ENCODE measurements around the gene SH3PXD2A. TPM values are rescaled to one million over a fixed set of nuclear protein-coding genes. Genes with fewer than 3 reads are reported as not detected.
A peak's percentile ranks its signal among the peaks of the same experiment; 100 is the strongest.

Gene SH3PXD2A
- total RNA-seq, 1 experiment from 2014 or later = 6.3 TPM

DNA sequence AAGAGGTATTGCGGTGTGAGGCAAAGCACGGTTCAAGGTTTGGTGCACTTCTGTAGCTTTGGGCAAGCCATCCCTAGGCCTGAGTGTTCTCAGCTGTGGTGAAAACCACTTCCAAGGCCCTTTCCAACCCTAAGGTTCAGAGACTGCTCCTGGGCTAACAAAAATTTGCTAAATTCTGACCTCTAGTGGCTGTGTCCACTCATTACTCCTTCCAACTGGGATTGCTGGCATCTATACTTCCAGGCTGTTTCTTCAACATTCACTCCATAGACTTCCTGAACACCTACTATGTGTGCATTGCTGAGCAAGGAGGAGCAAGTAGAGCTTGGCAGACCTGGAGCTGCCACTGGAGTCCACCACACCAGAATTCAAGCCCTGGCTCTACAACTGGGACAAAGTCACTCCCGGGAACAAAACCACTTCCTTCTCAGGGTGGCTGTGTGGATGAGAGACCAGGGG lies 29.3 kb upstream of the SH3PXD2A start:
- TF ChIP-seq, protein P1, sequence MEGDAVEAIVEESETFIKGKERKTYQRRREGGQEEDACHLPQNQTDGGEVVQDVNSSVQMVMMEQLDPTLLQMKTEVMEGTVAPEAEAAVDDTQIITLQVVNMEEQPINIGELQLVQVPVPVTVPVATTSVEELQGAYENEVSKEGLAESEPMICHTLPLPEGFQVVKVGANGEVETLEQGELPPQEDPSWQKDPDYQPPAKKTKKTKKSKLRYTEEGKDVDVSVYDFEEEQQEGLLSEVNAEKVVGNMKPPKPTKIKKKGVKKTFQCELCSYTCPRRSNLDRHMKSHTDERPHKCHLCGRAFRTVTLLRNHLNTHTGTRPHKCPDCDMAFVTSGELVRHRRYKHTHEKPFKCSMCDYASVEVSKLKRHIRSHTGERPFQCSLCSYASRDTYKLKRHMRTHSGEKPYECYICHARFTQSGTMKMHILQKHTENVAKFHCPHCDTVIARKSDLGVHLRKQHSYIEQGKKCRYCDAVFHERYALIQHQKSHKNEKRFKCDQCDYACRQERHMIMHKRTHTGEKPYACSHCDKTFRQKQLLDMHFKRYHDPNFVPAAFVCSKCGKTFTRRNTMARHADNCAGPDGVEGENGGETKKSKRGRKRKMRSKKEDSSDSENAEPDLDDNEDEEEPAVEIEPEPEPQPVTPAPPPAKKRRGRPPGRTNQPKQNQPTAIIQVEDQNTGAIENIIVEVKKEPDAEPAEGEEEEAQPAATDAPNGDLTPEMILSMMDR (IDR thresholded peaks at IDR 0.05; ENCODE audit: insufficient read depth in 1 of 2, low read depth in 1 of 2, low read length in 1 of 2, severe bottlenecking in 1 of 2, unreplicated experiment in 1 of 2) = peak; percentile 72 to 74
- Histone ChIP-seq H3K4me3 (ENCODE audit: low read depth, low read length) (no peak overlapping the region), H3K27me3 (replicated peaks; ENCODE audit: control insufficient read depth, insufficient read depth, low read length) (no peaks in the 10 kb centered on the region), H3K36me3 (ENCODE audit: control insufficient read depth, insufficient read depth, low read length) (0 out of 2 replicates have a peak, but pooled peaks cover 3% of the 10 kb centered on the region), H3K4me1 (peaks cover 11% of the 10 kb centered on the region), H3K9me3 (no peaks in the 10 kb centered on the region)
- Mint-ChIP-seq H3K4me1 (ENCODE audit: low read depth, unreplicated experiment) (peaks cover 15% of the 10 kb centered on the region), H3K27me3 (ENCODE audit: insufficient read depth, unreplicated experiment) (no peaks in the 10 kb centered on the region), H3K36me3 (ENCODE audit: insufficient read depth, unreplicated experiment) (peaks cover 7% of the 10 kb centered on the region), H3K9me3 (ENCODE audit: unreplicated experiment) (no peaks in the 10 kb centered on the region), H3K27ac (ENCODE audit: unreplicated experiment) (no peak overlapping the region), H3K4me3 (ENCODE audit: unreplicated experiment) (no peak overlapping the region)
- CTCF ChIA-PET = interaction anchor here (1.5 kb wide), 1 partner anchor 172 kb away, joined by 6 read pairs; no protein-coding TSS in a partner anchor
- DNase-seq = peak; percentile 52 to 79
- no TSS peak for BruUV-seq (replicated peaks)
- POLR2A ChIA-PET = no interaction called here
- intact Hi-C loops (cut with micrococcal nuclease; ENCODE audit: unreplicated experiment) = loop anchor here (1.0 to 5.0 kb wide), 5 partner anchors 25 to 285 kb away; no protein-coding TSS in a partner anchor

DNA sequence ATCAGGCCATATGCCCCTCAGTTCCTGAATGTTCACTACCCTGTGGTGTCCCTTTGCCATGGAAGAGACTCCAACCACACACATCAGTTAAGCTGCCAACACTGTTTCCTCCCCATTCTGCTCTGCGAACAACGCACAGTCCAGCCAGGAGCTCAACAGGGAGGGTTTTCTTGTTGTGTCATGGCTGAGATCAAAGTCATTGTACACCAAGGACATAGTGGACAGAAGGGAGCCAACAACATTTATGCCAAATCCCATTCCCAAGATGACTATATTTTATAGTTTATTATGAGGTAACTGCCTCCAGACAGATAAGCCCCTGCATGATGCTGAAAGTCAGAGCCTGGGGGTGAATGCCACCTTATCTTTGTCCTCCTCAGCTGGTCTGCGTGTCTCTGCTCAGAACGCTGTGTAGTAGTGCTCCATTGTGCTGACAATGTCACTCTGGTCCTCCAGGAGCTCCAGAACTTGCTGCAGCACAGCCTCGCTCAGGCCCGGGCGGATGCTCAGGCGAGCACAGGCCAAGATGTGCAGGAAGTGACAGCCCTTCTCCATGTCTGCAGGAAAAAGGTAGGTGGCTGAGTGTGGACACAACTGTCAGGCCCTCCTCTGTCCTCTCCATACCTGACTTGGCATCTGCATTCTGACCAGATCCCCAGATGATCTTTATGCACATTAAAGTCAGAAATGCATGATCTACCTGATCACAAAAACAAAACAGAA lies 27.1 kb upstream of the SH3PXD2A start:
- no peak overlapping the region for H3K27ac Mint-ChIP-seq (ENCODE audit: unreplicated experiment)
- H3K4me3 Mint-ChIP-seq (ENCODE audit: unreplicated experiment) = no peak overlapping the region
- H3K27me3 ChIP-seq (replicated peaks; ENCODE audit: control insufficient read depth, insufficient read depth, low read length) = no peaks in the 10 kb centered on the region
- TF ChIP-seq, protein P1 (IDR thresholded peaks at IDR 0.05; ENCODE audit: insufficient read depth in 1 of 2, low read depth in 1 of 2, low read length in 1 of 2, severe bottlenecking in 1 of 2, unreplicated experiment in 1 of 2) = no peak
- no TSS peak for BruUV-seq (replicated peaks)
- no peak for DNase-seq
- H3K36me3 Mint-ChIP-seq (ENCODE audit: insufficient read depth, unreplicated experiment) = no peaks in the 10 kb centered on the region
- H3K9me3 ChIP-seq = no peaks in the 10 kb centered on the region
- no peak overlapping the region for H3K4me3 ChIP-seq (ENCODE audit: low read depth, low read length)
- no peaks in the 10 kb centered on the region for H3K27me3 Mint-ChIP-seq (ENCODE audit: insufficient read depth, unreplicated experiment)
- no peaks in the 10 kb centered on the region for H3K4me1 ChIP-seq
- intact Hi-C loops (cut with micrococcal nuclease; ENCODE audit: unreplicated experiment) = no loop called here
- H3K36me3 ChIP-seq (ENCODE audit: control insufficient read depth, insufficient read depth, low read length) = no peaks in the 10 kb centered on the region
- no peaks in the 10 kb centered on the region for H3K4me1 Mint-ChIP-seq (ENCODE audit: low read depth, unreplicated experiment)
- H3K9me3 Mint-ChIP-seq (ENCODE audit: unreplicated experiment) = no peaks in the 10 kb centered on the region
- POLR2A ChIA-PET = no interaction called here
- CTCF ChIA-PET = no interaction called here

DNA sequence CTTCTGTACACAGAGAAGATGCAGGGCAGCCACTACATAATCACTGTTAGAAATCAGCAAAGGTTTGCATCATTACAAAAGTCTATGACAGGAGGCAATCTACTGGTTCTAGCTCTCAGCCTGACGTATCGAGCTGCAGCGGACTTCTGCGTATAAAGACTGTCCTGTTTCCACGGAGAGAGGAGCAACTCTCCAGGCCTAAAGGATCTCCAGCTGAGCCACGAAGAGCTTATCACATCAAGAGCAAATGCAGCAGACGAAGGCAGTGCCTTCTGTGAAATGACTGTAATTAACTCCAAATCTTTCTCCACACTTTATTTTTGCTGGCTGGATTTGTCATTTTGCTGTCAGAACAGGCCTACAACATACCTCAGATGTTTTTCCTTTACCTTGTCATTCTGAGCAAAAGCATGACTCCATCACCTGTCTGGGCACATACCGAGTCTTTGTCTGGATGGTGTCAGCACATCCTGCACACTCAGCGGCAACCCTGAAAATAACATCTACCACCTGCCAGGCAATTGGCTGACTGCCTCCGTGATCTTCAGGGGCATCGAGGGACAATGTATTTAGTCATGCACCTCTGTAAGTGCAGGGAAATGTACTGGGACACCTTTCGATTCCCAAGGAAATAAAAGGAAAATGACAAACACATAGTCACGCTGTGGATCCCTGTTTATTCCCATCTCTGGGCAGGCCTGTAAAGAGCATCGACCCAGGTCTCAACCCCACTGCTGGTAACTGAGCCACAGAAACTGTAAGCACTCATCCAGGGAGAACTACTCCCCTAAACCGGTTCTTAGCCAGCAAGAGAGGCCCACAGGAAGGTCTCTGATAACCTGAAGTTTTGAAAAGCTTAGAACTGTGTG lies 26.3 kb upstream of the SH3PXD2A start:
- no peaks in the 10 kb centered on the region for H3K4me1 ChIP-seq
- TF ChIP-seq, protein P1 (IDR thresholded peaks at IDR 0.05; ENCODE audit: insufficient read depth in 1 of 2, low read depth in 1 of 2, low read length in 1 of 2, severe bottlenecking in 1 of 2, unreplicated experiment in 1 of 2) = no peak
- Mint-ChIP-seq H3K4me3 (ENCODE audit: unreplicated experiment) (no peak overlapping the region), H3K27ac (ENCODE audit: unreplicated experiment) (no peak overlapping the region), H3K36me3 (ENCODE audit: insufficient read depth, unreplicated experiment) (no peaks in the 10 kb centered on the region), H3K9me3 (ENCODE audit: unreplicated experiment) (no peaks in the 10 kb centered on the region), H3K4me1 (ENCODE audit: low read depth, unreplicated experiment) (no peaks in the 10 kb centered on the region), H3K27me3 (ENCODE audit: insufficient read depth, unreplicated experiment) (no peaks in the 10 kb centered on the region)
- H3K4me3 ChIP-seq (ENCODE audit: low read depth, low read length) = no peak overlapping the region
- ChIA-PET CTCF (interaction anchor here (0.8 kb wide), 1 partner anchor 164 kb away, joined by 3 read pairs; no protein-coding TSS in a partner anchor), POLR2A (no interaction called here)
- no peaks in the 10 kb centered on the region for H3K27me3 ChIP-seq (replicated peaks; ENCODE audit: control insufficient read depth, insufficient read depth, low read length)
- BruUV-seq (replicated peaks) = no TSS peak
- no peaks in the 10 kb centered on the region for H3K36me3 ChIP-seq (ENCODE audit: control insufficient read depth, insufficient read depth, low read length)
- intact Hi-C loops (cut with micrococcal nuclease; ENCODE audit: unreplicated experiment) = no loop called here
- no peaks in the 10 kb centered on the region for H3K9me3 ChIP-seq
- no peak for DNase-seq

Data from Caco-2 (cell line).